Measurements from ENCODE around the gene SDF4.
"Not testable (repeated sequence)": the region's sequence is repeated elsewhere in the genome, so short reads cannot be mapped to it uniquely, and the experiment has no call there.

Gene SDF4

DNA sequence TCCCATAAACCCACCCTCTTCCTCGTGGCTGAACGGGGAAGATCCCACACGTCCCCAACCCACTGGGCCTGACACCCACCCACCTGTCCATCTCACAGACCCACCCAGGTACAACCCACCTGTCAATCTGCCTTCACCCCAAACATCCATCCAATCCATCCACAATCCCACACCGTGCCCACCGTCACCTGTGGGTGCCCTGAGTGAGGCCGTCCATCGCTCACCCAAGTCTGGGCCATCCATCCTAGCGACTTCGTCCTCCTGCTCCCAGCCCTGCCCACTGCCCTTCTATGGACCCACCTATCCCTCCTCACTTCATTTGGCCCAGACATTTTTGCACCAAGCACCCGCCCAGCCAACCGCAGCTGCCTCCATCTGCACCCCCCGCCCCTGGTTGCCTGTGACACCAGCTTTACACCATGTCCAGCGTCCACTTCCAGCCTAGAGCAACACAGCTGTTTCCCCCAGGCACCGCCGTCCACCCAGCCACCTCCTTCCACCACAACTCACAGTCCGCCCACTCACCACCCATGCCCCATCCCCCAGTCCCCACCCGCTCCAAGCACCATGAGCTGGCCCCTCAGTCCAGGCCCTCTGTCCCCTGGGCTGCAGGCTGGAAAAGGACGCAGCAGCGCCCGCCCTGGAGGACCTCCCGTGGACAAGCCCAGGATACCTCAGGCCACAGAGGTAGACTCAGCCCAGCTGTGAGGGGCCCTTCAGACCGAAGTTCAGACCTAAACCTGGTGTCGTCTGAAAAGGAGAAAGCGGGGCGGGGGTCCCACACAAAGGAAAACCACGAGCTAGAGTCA is 50.5 kb downstream of the SDF4 start:
- DNase-seq (ENCODE audit: low read depth in 2 of 3, low spot score in 2 of 3), result no peak

DNA sequence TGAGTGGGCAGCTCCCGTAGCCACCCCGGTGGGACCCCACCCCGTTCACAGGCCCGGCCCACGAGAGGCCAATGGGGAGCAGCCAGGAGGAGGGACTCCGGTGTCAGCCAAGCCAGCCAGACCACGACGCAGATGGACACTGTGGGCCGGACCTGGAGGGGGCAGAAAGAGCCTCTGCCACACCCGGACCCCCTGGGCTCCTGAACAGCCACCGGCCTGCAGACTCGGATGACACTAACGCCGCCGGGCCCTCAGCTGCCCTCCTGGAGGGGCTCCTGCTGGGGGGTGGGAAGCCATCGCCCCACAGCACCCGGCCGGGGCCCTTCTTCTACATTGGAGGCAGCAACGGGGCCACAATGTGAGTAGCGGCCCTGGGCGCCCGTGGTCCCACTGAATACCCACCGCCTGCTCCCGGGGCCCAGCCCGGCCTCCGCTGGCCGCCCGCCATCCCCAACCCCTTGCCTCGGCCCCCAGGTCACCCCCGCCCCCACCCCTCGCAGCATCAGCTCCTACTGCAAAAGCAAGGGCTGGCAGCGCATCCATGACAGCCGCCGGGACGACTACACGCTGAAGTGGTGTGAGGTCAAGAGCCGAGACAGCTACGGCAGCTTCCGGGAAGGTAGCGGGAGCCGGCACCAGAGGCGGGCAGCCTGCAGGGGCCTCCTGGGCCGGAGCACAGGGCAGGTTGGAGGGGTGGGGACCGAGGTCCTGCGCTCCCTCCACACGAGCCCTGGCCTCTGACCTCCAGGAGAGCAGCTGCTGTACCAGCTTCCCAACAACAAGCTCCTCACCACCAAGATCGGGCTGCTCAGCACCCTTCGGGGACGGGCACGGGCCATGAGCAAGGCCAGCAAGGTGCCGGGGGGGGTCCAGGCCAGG is 51.6 kb downstream of the SDF4 start:
- DNase-seq (ENCODE audit: low read depth in 2 of 3, low spot score in 2 of 3), result no peak

- no peak for DNase-seq (ENCODE audit: low read depth in 2 of 3, low spot score in 2 of 3)
Observed at GRCh38 chr1:1179346-1179982, 52.3 kb downstream of the SDF4 start.

GRCh38 chr1:1178794-1179331 is 52.9 kb downstream of the SDF4 start:
- no peak for DNase-seq (ENCODE audit: low read depth in 2 of 3, low spot score in 2 of 3)

GRCh38 chr1:1177452-1178206 is 54.2 kb downstream of the SDF4 start:
- DNase-seq (ENCODE audit: low read depth in 2 of 3, low spot score in 2 of 3), result no peak

DNA sequence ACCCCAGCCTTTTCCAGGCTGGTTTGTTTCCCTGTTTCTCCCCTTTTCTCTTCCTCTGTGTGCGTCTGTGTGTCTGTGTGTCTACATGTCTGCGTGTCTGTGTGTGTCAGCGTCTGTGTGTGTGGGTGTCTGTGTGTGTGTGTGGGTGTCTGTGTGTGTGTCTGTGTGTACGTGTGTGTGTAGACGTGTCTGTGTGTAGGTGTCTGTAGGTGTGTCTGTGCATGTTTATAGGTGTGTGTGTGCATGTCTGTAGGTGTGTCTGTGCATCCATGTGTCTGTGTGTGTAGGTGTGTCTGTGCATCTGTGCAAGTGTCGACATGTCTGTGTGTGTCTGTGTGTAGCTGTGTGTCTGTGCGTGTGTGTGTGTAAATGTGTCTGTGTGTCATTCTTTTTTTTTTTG is 54.9 kb downstream of the SDF4 start:
- DNase-seq (ENCODE audit: low read depth in 2 of 3, low spot score in 2 of 3), result no peak

DNA sequence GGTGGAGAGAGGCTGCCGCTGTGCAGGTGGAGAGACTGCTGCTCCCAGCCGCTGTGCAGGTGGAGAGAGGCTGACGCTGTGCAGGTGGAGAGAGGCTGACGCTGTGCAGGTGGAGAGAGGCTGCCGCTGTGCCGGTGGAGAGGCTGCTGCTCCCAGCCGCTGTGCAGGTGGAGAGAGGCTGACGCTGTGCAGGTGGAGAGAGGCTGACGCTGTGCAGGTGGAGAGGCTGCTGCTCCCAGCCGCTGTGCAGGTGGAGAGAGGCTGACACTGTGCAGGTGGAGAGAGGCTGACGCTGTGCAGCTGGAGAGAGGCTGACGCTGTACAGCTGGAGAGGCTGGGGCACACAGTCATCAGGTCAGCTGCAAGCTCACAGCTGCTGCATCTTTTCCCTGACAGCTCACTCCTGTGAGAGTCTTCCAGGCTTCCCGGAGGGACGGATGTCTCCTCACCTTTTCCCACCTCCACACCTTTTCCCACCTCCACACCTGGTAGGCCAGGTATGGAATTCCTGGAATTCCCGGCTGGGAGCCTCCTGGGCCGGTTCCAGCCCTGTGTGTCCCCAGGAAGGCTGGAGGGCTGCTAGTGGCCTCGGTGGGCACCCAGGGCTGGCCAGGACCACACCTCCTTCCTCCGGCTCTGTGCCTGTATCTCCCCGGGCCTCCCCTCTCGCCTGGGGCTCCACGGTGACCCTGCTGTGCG is 55.6 kb downstream of the SDF4 start:
- DNase-seq (ENCODE audit: low read depth in 2 of 3, low spot score in 2 of 3), result not testable (repeated sequence)

DNA sequence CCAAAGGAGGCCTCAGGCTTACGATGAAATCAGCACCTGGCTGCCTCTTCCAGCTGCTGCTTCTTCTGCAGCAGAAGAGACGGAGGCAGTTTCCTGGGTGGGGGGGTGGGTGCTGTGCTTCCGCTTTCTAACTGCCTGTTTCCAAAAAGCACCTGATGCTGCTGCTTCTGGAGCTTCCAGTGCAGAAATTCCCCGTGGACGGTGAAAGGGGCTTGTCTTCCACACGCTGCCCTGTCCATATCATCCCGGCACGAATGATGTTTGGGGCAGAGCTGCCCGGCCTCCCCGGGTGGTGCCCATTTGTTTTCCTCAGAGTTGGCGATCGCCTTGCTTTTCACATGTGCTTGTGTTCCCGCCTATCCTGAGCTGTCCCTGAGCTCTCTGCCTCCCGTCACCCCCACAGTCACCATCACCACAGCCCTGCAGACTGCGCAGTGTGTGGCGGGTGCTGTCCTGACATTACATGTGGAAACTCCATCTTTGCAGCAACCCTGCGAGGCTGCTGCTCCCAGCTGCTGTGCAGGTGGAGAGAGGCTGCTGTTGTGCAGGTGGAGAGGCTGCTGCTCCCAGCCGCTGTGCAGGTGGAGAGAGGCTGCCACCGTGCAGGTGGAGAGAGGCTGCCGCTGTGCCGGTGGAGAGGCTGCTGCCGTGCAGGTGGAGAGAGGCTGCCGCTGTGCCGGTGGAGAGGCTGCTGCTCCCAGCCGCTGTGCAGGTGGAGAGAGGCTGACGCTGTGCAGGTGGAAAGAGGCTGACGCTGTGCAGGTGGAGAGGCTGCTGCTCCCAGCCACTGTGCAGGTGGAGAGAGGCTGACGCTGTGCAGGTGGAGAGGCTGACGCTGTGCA is 56.4 kb downstream of the SDF4 start:
- no peak for DNase-seq (ENCODE audit: low read depth in 2 of 3, low spot score in 2 of 3)

- DNase-seq (ENCODE audit: low read depth in 2 of 3, low spot score in 2 of 3), result no peak
Observed at GRCh38 chr1:1173793-1174415, 57.9 kb downstream of the SDF4 start, which contains the start of gene TTLL10. Gene TTLL10, plus strand, starts transcription at chr1:1173880. Its CDS starts 5,336 bp downstream, at chr1:1179216.

GRCh38 chr1:1173061-1173792 is 58.6 kb downstream of the SDF4 start:
- DNase-seq (ENCODE audit: low read depth in 2 of 3, low spot score in 2 of 3), result no peak

DNA sequence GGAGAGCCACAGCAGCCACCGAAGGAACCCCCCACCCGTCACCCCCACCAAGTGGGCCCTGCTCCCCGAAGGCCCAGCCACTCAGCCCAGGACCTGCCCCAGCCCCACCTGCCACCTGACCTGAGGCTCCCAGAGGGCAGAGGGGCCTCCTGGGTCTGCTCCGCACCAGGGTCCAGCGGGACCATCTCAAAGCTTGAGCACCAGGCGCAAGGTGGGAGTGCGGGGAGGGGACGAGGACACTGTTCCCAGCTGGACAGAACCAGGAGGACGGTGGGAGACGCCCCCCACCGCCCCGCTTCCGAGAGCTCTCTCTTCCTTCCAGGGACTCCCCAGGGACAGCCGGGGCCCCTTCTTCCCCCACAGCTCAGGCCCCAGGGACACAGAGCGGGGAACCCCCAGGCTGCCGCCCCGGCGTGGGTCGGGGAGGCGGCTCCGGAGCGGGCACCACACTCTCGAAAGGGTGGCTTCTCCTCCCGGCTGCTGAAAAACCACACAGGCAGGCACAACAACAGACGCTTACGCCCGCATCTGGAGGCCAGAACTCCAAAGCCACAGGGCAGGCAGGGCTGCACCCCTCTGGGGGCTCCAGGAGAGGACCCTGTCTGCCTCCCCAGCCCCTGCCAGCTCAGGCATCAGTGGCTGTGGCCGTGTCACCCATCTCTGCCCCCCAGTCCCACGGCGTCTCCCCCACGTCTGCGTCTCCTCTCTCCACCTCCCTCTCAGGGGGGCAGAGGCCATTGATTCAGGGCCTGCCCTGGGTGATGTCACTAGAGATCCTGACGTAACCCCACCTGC is 60.1 kb downstream of the SDF4 start:
- peak in 1 of 3 experiments; percentile 9 for DNase-seq (ENCODE audit: low read depth in 2 of 3, low spot score in 2 of 3)

DNA sequence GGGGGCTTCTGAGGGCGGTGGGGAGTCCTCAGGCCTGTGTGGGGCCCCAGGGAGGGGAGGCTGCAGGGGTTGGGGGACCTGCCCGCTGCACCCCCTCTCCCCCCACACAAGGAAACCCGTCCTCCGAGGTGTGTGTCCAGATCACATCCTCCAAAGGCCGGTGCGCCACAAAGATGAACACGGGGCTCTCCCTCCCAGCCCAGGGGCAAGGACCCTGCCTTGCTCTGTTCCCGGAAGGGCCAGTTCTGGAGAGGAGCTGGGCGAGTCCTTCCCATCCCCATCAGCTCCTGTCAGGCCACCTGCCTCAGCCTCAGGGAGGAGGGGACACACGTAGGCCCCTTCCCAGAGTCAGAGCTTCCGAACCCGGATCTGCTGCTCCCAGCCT is 60.6 kb downstream of the SDF4 start:
- DNase-seq (ENCODE audit: low read depth in 2 of 3, low spot score in 2 of 3), result no peak

GRCh38 chr1:1170215-1171091 is 61.3 kb downstream of the SDF4 start:
- no peak for DNase-seq (ENCODE audit: low read depth in 2 of 3, low spot score in 2 of 3)

DNA sequence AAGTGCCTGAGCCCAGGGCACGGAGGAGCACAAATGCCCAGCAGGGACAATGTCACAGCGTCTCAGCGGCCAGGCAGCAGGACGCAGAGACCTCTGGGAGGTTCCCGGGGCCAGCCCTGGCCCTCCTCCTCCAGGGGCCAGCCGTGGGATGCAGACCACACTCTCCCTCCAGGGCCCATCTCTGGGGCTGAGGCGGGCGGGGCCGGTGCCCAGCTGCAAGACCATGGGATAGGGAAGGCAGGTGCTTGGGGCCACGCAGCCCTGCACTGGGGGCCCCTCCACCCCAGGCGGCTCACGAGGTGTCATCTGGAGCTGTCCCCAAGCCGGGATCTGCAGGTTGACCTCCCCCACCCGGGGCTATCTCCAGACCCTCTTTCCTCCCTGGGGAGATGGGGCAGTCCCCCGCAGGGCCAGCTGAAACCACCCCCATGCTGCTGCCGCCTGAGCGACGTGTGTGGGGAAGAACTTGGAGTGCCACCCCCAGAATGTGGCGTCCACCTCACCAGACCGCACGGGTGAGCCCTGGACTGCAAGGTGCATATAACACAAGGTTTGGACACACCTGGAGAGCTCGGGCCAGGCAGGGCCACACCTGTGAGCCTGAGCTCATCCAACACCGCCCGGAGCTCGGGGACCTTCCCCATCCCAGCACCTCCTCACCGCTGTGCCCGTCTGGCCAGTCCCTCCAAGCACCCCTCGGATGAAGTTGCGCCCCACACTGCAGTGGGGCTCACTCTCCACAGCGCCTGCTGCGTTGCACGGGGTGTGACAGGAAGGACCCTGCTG is 62.2 kb downstream of the SDF4 start:
- no peak for DNase-seq (ENCODE audit: low read depth in 2 of 3, low spot score in 2 of 3)

Data from activated CD8-positive, alpha-beta memory T cell treated with anti-CD3 and anti-CD28 coated beads for 48 hours (primary cell).